ENCODE measurements around the gene CTSW. TPM values are rescaled to one million over a fixed set of nuclear protein-coding genes. Genes with fewer than 3 reads are reported as not detected.

The CTSW gene
- total RNA-seq, 4 donors from 2014 or later: 0.62 to 3.6 TPM; not detected in 2

DNA sequence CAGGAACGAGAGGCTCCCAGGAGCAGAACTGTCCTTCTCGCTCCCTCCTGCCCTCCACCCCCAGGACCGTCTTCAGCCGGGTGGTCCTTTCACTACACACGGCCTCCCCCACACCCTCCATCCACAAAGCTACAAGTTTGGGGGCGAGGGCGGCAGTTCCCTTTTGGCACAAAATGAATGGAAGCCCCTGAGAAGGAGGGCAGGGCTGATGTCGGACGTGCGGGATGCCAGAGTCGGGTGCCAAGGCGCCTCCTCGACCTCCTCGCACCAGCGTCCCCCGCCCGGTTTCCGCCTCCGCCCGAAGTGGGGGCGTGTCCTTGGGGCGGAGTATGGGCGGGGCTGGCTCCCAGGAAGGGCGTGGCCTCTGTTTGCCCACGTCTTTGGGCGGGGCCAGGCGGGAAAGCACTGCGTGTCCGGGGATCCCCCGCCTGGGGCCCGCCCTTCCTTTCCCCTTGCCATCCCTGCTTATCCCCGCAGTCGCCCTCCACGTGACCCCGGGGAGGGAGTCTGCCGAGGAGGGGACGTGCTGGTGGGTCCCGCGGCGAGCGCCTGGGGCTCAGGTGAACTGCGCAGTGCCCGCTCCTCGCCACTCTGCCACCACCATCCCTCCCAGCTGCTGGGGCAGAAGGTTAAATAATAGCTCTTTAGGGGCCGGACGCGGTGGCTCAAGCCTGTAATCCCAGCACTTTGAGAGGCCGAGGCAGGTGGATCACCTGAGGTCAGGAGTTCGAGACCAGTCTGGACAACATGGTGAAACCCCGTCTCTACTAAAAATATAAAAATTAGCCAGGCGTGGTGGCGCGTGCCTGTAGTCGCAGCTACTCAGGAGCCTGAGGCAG, 6.1 kb upstream of the CTSW start:
- Histone ChIP-seq H3K4me1 (peaks cover 0 to 8% of the 10 kb centered on the region in 2 donors), H3K27ac (peak overlapping the region; percentile 84 to 96), H3K9me3 (no peaks in the 10 kb centered on the region), H3K27me3 (no peaks in the 10 kb centered on the region), H3K4me3 (peak overlapping the region; percentile 46 to 73), H3K36me3 (no peaks in the 10 kb centered on the region)
- peak; percentile 96 to 98 for DNase-seq
- intact Hi-C loops (cut with DNase I; ENCODE audit: low total_unique reads): no loop called here
- TF ChIP-seq, protein P1, sequence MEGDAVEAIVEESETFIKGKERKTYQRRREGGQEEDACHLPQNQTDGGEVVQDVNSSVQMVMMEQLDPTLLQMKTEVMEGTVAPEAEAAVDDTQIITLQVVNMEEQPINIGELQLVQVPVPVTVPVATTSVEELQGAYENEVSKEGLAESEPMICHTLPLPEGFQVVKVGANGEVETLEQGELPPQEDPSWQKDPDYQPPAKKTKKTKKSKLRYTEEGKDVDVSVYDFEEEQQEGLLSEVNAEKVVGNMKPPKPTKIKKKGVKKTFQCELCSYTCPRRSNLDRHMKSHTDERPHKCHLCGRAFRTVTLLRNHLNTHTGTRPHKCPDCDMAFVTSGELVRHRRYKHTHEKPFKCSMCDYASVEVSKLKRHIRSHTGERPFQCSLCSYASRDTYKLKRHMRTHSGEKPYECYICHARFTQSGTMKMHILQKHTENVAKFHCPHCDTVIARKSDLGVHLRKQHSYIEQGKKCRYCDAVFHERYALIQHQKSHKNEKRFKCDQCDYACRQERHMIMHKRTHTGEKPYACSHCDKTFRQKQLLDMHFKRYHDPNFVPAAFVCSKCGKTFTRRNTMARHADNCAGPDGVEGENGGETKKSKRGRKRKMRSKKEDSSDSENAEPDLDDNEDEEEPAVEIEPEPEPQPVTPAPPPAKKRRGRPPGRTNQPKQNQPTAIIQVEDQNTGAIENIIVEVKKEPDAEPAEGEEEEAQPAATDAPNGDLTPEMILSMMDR (IDR thresholded peaks at IDR 0.05): peak in 2 of 4 experiments; percentile 1 to 13
- peak; percentile 72 to 90 for TF ChIP-seq POLR2A (IDR thresholded peaks at IDR 0.05)

DNA sequence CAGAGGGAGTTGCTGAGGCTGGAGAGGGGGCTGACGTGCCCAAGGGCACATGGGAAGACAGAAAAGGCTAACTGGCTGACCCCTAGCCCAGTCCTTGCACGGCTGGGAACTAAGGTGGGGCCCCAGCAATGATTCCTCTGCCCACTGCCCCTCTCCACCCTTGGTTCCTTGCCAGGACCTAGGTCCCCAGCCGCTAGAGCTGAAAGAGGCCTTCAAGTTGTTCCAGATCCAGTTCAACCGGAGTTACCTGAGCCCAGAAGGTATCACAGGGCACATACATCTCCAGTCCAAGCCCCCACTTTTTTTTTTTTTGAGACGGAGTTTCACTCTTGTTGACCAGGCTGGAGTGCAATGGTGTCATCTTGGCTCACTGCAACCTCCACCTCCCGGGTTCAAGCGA, 390 bp downstream of the CTSW start:
- Histone ChIP-seq H3K27ac (no peak overlapping the region), H3K4me1 (no peaks in the 10 kb centered on the region), H3K9me3 (no peaks in the 10 kb centered on the region), H3K36me3 (no peaks in the 10 kb centered on the region), H3K27me3 (no peaks in the 10 kb centered on the region), H3K4me3 (no peak overlapping the region)
- TF ChIP-seq, protein P1 (IDR thresholded peaks at IDR 0.05): no peak
- TF ChIP-seq POLR2A (IDR thresholded peaks at IDR 0.05): no peak
- intact Hi-C loops (cut with DNase I; ENCODE audit: low total_unique reads): loop anchor here (5.0 kb wide), 1 partner anchor 107 kb away; no protein-coding TSS in a partner anchor
- DNase-seq: peak in 1 of 2 donors; percentile 16

DNA sequence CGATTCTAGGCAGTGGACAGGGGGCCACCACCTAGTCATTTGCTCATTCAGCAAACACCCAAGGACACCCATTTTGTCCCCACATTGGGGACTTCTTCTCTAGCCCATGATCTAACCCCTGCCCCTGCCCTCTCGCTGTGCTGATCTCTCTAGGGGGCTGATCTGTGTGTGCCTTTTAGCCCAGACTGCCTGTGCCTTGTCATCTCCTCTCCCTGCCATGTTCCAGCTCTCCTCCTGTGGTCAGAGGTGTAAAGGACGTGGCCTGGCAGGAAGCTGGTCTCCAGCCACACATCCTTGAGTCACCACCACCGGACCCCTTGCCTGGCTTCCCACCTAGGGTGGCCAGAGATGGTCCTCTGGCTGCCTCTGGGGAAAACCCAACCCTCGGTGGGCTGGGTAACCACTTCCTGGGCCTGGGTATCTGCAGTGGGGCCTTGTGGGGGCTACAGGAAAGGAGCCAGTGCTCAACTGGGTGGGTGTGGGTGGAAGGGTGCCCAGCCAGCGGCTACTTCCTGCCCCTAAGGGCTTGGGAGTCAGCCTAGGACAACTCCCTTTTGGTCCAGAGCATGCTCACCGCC, 1.3 kb downstream of the CTSW start:
- Histone ChIP-seq H3K4me1 (no peaks in the 10 kb centered on the region), H3K4me3 (no peak overlapping the region), H3K27ac (no peak overlapping the region), H3K27me3 (no peaks in the 10 kb centered on the region), H3K36me3 (no peaks in the 10 kb centered on the region), H3K9me3 (no peaks in the 10 kb centered on the region)
- TF ChIP-seq POLR2A (IDR thresholded peaks at IDR 0.05): no peak
- TF ChIP-seq, protein P1 (IDR thresholded peaks at IDR 0.05): no peak
- intact Hi-C loops (cut with DNase I; ENCODE audit: low total_unique reads): loop anchor here (5.0 kb wide), 1 partner anchor 106 kb away; no protein-coding TSS in a partner anchor
- no peak for DNase-seq

DNA sequence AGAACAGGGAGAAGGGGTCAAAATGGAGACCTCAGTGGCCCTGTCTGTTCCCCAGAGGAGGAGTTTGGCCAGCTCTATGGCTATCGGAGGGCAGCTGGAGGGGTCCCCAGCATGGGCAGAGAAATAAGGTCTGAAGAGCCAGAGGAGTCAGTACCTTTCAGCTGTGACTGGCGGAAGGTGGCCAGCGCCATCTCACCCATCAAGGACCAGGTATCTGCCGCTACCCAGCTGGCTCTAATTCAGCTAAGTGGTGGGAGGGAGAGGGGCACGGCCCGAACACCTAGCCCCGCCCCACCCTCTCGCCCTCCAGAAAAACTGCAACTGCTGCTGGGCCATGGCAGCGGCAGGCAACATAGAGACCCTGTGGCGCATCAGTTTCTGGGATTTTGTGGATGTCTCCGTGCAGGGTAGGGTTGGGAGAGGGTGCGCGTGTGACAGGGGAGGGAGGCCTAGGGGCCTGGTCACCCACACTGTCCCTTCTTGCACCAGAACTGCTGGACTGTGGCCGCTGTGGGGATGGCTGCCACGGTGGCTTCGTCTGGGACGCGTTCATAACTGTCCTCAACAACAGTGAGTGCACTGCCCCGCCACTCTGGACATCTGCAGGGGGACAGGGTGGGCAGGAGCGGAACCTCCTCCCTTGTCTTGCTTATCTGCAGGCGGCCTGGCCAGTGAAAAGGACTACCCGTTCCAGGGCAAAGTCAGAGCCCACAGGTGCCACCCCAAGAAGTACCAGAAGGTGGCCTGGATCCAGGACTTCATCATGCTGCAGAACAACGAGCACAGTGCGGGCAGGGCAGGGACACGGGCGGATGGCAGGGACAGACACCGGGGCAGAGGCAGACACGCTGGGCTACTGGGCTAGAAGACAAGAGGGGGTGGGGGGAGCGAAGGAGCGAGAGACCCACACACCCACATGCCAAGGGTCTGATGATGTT, 2.8 kb downstream of the CTSW start:
- Histone ChIP-seq H3K9me3 (no peaks in the 10 kb centered on the region), H3K36me3 (no peaks in the 10 kb centered on the region), H3K4me3 (no peak overlapping the region), H3K27me3 (no peaks in the 10 kb centered on the region), H3K27ac (no peak overlapping the region), H3K4me1 (peaks cover under 1 to 4% of the 10 kb centered on the region in 2 donors)
- no peak for TF ChIP-seq POLR2A (IDR thresholded peaks at IDR 0.05)
- TF ChIP-seq, protein P1 (IDR thresholded peaks at IDR 0.05): no peak
- DNase-seq: peak in 1 of 2 donors; percentile 16
- intact Hi-C loops (cut with DNase I; ENCODE audit: low total_unique reads): loop anchor here (5.0 kb wide), 1 partner anchor 105 kb away; no protein-coding TSS in a partner anchor
